K562 (cell line): Measurements from ENCODE around the gene MFSD6.

Experiments used
- CHD4 ChIP-seq: fragments of 200-600 bp; sonication (generic); IDR thresholded peaks from 3 replicates; pipeline ENCODE4 v1.6.1; 2012; ENCODE audit warnings: low read depth, mild to moderate bottlenecking, mixed read lengths, low read length, inconsistent platforms; ENCODE audit not compliant: insufficient read depth, insufficient replicate concordance, poor library complexity, severe bottlenecking
- CTCF ChIP-seq, 3 experiments: IDR thresholded peaks in 2 of 3; conservative IDR thresholded peaks in 1 of 3; 2 replicates each; pipeline ENCODE4 v1.5.1; 2011 to 2012; ENCODE audit warnings: low read length in 3 of 3, mild to moderate bottlenecking in 3 of 3, control low read depth in 2 of 3, improper control_type of control experiment in 1 of 3, inconsistent platforms in 1 of 3, low read depth in 1 of 3, mixed read lengths in 1 of 3, moderate library complexity in 1 of 3; ENCODE audit not compliant: insufficient read depth in 2 of 3
- E2F1 ChIP-seq: sonication (generic); formaldehyde crosslinking; IDR thresholded peaks from 2 replicates; pipeline ENCODE4 v1.8.1; 2023; ENCODE audit warnings: mild to moderate bottlenecking, missing genetic modification reagents, moderate library complexity
- ETS2 ChIP-seq: IDR thresholded peaks from 2 replicates; pipeline ENCODE4 v1.6.1; 2016; ENCODE audit warnings: borderline replicate concordance, missing genetic modification characterization, mild to moderate bottlenecking, moderate library complexity, missing compliant biosample characterization; ENCODE audit not compliant: poor library complexity, severe bottlenecking
- KAT7 ChIP-seq: sonication (generic); formaldehyde crosslinking; IDR thresholded peaks from 2 replicates; pipeline ENCODE4 v1.8.0; 2022; ENCODE audit warnings: missing genetic modification reagents, mild to moderate bottlenecking, borderline replicate concordance
- RAD21 ChIP-seq, 2 experiments: fragments of 250-450 bp in 1 of 2; fragments of 450-650 bp in 1 of 2; sonication (Bioruptor Pico) in 1 of 2; formaldehyde crosslinking in 1 of 2; IDR thresholded peaks in 1 of 2; conservative IDR thresholded peaks in 1 of 2; 2 replicates each; pipeline versions ENCODE4 v1.4.0 to v1.8.0; 2020 to 2022; ENCODE audit warnings: mild to moderate bottlenecking in 2 of 2, moderate library complexity in 1 of 2
- SLC30A9 ChIP-seq: fragments of 250-450 bp; sonication (Bioruptor Pico); IDR thresholded peaks from 2 replicates; pipeline ENCODE4 v1.8.0; 2022; ENCODE audit warnings: mild to moderate bottlenecking, moderate library complexity
- TCF3 ChIP-seq: sonication (generic); formaldehyde crosslinking; IDR thresholded peaks from 2 replicates; pipeline ENCODE4 v1.4.0; 2020; ENCODE audit warnings: mild to moderate bottlenecking, missing genetic modification reagents
- ZFX ChIP-seq: sonication (generic); formaldehyde crosslinking; IDR thresholded peaks from 2 replicates; pipeline ENCODE4 v1.8.0; 2022; ENCODE audit warnings: mild to moderate bottlenecking, missing genetic modification reagents, moderate library complexity
- ZNF24 ChIP-seq: fragments of 450-650 bp; IDR thresholded peaks from 2 replicates; pipeline ENCODE4 v1.6.1; 2016

GRCh38 chr2:190436557-190436956 lies 28.4 kb downstream of the MFSD6 start:
- TF ChIP-seq TCF3 (CRISPR knock-in tag): no peak
- no peak for TF ChIP-seq CTCF (IDR thresholded peaks at IDR 0.05 in 2 of 3, conservative IDR thresholded peaks at IDR 0.05 in 1 of 3; ENCODE audit: insufficient read depth in 2 of 3, low read depth in 1 of 3, low read length in 3 of 3)
- no peak for TF ChIP-seq KAT7
- TF ChIP-seq ZFX: no peak
- TF ChIP-seq CHD4: no peak
- no peak for TF ChIP-seq ZNF24
- no peak for TF ChIP-seq ETS2 (tag)
- no peak for TF ChIP-seq RAD21 (CRISPR knock-in tag; conservative IDR thresholded peaks at IDR 0.05 in 1 of 2, IDR thresholded peaks at IDR 0.05 in 1 of 2)
- no peak for TF ChIP-seq E2F1 (CRISPR knock-in tag)
- no peak for TF ChIP-seq SLC30A9 (CRISPR knock-in tag)
